Measurements from ENCODE around the gene MUC5AC.
"Not testable (repeated sequence)": the region's sequence is repeated elsewhere in the genome, so short reads cannot be mapped to it uniquely, and the experiment has no call there.

MUC5AC gene, protein sequence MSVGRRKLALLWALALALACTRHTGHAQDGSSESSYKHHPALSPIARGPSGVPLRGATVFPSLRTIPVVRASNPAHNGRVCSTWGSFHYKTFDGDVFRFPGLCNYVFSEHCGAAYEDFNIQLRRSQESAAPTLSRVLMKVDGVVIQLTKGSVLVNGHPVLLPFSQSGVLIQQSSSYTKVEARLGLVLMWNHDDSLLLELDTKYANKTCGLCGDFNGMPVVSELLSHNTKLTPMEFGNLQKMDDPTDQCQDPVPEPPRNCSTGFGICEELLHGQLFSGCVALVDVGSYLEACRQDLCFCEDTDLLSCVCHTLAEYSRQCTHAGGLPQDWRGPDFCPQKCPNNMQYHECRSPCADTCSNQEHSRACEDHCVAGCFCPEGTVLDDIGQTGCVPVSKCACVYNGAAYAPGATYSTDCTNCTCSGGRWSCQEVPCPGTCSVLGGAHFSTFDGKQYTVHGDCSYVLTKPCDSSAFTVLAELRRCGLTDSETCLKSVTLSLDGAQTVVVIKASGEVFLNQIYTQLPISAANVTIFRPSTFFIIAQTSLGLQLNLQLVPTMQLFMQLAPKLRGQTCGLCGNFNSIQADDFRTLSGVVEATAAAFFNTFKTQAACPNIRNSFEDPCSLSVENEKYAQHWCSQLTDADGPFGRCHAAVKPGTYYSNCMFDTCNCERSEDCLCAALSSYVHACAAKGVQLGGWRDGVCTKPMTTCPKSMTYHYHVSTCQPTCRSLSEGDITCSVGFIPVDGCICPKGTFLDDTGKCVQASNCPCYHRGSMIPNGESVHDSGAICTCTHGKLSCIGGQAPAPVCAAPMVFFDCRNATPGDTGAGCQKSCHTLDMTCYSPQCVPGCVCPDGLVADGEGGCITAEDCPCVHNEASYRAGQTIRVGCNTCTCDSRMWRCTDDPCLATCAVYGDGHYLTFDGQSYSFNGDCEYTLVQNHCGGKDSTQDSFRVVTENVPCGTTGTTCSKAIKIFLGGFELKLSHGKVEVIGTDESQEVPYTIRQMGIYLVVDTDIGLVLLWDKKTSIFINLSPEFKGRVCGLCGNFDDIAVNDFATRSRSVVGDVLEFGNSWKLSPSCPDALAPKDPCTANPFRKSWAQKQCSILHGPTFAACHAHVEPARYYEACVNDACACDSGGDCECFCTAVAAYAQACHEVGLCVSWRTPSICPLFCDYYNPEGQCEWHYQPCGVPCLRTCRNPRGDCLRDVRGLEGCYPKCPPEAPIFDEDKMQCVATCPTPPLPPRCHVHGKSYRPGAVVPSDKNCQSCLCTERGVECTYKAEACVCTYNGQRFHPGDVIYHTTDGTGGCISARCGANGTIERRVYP (N-terminal part only)

DNA sequence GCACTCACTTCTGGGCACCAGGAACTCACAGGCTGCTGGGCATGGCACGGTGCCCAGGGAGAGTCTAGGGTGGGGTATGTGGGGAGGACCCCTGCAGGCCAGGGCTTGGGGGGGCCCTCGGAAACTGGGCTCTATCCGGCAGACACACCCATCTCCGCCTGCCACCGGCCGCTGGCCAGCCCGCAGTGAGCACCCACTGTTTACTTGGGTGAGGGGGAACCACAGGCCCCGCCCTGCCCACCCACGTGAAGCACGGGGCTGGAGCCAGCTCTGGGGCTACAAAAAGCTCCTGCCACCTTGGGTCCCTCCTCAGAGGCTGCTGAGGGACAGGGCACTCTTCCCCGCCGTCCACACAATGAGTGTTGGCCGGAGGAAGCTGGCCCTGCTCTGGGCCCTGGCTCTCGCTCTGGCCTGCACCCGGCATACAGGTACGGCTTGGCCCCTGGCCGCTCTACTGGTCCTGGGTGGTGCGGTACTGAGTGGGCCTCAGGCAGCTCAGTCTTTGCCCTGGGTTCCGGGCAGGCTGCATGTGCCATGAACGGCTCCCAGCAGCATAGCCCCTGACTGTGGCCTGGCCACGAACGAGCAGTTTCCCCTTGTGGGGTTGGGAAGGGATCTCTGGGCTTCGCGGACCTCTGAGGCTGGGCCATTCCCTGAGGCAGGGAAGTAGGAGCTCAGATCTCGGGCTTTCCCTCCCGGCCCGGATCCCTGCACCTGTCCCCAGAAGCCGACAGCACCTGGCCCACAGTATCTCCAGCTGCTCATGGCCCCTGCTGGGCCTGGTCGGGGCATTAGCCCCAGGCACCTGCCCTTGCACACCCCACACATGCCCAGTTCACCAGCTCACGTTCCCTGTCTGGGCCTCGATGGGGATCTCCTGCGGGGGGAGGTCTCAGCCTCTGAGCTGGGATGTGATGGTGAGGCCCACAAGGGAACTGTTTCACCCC lies at the start of gene MUC5AC:
Gene MUC5AC, plus strand, starts transcription at position 309 of the 947 bp plus-strand sequence. Its CDS starts 47 bp downstream, at position 356.
- no peak within 1 kb of the TSS for H3K4me3 ChIP-seq (ENCODE audit: low read depth, low read length)

DNA sequence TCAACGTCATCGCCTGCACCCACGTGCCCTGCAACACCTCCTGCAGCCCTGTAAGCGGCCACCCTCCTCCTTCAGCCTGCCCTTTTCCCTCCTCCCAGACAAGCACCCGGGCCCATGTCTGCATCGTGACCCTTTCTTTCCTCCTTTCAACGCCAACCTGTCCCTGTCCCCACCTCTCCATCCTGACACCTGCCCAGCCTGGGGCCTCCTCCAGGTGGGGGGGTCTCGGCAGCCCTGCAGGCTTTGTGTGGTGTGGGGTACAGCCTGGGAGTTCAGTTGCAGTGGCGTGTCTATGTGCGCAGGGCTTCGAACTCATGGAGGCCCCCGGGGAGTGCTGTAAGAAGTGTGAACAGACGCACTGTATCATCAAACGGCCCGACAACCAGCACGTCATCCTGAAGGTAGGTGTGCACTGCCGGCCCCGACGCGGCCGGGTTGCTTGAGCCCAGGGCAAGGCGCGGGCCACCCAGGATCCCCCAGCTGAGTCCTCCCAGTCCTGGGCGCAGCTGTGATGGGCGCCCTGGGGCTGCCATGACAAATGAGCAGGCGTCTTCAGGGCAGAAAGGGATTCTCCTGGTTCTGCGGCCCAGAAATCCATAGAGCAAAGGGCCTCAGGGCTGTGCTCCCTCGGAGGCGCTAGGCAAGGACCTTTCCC lies 49.4 kb upstream of the MUC5AC start:
- H3K4me3 ChIP-seq (ENCODE audit: low read depth, low read length): no peak overlapping the region

DNA sequence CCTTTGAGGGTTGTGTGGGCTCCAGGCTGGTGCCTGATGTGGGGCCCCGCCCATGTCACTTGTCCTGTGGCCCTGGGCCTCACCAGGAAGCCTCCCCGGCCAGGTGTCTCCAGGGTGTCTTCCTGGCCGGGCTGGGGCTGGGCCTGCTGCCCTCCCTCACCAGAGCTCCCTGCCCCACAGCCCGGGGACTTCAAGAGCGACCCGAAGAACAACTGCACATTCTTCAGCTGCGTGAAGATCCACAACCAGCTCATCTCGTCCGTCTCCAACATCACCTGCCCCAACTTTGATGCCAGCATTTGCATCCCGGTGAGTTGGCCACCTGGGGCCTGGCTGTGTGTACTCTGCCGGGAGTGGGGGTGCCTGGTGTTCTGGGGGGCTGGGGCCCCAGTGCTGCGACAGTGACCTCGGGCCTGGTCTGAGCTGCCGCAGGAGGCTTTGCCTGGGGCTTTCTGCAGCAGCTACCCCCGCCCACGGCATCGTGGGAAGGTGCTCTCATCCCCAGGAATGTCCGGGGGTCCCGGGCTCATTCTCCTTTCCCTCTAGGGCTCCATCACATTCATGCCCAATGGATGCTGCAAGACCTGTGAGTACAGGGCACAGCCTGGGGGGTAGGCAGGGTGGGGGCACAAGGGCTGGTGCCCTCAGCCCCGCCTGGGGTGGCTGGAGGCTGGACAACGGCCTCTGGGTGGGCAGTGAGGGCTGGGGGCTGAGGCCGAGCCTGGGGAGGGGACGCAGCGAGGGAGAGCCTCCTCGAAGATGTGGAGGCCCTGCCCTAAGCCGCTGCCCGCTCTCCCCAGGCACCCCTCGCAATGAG lies 48.4 kb upstream of the MUC5AC start:
- no peak overlapping the region for H3K4me3 ChIP-seq (ENCODE audit: low read depth, low read length)

DNA sequence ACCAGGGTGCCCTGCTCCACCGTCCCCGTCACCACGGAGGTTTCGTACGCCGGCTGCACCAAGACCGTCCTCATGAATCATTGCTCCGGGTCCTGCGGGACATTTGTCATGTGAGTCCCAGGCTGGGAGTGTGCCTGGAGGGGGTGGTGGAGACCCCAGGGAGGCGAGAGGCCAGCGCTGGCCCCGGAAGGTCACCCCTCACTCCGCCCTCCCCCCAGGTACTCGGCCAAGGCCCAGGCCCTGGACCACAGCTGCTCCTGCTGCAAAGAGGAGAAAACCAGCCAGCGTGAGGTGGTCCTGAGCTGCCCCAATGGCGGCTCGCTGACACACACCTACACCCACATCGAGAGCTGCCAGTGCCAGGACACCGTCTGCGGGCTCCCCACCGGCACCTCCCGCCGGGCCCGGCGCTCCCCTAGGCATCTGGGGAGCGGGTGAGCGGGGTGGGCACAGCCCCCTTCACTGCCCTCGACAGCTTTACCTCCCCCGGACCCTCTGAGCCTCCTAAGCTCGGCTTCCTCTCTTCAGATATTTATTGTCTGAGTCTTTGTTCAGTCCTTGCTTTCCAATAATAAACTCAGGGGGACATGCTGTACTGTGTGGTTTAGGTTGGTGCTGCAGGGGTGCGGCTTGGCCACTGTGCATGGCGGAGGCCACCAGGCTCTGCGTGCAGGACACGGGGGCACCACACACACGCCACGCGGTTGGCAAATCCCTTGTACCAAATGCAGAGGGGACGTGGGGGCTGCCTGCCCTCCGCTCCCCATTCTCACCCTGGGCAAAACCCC lies 47.6 kb upstream of the MUC5AC start:
- H3K4me3 ChIP-seq (ENCODE audit: low read depth, low read length): no peak overlapping the region

DNA sequence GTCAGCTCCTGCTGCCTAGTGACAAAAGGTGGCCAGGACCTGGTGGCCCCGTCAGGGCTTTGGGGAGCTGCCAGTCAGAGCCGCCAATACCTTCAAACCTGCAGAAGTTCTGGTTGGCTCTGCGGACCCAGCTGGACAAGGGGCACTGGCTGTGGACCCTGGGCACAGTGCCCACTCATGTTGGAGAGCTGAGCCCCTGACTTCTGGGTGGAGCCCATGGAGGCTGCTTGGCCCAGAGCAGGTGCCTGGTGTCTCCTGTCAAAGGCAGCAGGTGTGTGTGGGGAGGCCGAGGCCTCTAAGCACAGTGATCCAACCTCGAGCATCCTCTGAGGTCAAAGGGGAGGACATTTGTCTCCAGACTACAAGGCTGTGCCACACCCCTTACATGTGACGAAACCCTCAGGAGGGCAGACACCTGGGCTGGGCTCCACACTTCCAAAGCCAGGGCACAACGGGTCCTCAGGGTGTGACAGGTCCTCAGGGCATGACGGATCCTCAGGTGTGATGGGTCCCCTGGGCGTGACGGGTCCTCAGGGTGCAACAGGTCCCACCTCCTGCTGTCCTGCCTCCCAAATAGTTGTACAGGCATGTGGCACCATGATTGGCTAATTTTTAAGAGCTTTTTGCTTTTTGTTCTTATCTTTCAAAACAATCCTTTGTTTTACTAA lies 46.1 kb upstream of the MUC5AC start:
- no peak overlapping the region for H3K4me3 ChIP-seq (ENCODE audit: low read depth, low read length)

DNA sequence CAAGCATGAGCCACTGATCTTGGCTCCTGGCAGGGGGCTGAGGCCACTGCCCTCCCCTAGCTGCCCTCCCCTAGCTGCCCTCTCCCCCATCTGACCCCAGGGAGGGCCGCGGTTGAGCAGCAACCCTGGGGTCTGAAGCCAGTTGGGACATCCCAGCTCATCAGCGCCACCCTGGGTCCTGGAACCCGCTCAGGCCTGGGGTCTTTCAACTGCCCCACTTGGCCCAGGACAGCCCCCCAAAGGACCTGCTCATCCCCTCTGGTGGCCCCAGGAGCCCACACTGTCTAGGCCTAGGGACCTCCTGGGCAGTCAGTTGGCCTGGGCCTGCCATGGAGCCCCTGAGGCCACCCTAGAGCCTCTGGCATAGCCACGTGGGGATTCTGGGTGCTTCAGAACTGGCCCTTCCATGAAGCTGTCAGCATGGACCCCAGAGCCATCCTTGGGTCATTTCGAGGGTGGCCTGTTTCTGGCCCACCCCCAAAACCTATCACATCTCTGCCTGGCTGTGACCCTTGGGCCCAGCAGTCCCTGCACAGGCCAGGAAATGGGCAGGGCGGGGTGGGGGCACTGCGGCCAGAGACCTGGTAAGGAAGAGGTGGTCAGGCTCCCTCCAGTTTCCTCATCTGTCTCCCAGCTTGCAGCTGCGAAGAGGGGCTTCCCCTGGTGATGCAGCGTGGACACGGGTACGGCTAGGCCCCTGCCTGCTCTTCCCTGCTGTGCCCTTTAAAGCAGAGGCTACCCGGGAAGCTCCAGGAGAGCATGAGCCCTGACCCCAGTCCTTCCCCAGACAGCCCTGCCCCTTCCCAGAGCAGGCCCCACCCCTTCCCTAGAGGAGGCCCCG lies 45.2 kb upstream of the MUC5AC start:
- no peak overlapping the region for H3K4me3 ChIP-seq (ENCODE audit: low read depth, low read length)

DNA sequence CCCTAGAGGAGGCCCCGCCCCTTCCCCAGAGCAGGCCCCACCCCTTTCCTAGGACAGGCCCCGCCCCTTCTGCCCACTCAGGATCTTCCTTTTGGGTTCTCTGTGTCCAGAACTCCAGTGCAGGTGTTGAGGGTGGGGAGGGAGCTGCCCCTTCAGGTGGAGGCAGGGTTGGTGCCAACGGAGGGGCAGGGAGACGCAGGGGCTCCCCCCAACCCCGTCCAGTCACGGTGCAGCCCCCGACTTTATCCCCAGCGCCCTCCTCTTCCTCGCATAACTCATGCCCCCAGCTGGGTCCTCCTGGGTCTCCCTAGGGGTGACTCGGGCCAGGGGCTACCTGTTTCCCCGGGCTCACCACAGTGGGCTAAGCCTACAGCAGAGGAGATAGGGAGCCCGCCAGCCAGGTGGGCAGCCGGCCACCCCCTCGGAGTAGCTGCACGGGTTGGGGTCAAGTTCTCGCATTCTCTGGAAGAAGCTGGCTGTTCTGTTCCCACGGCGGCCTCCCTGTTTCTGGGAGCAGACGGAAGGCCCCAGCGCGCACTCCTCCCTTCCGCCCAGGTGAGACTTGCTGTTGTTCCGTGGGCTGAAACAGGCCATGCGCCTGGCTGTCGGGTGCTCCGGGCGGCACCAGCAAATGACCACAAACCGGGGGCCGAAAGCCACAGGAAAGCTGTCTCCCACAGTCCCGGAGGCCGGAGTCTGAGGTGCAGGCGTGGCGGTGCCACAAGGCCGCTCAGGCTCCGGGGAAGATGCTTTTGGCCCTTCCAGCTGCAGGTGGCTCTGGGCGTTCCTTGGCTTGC lies 44.1 kb upstream of the MUC5AC start:
- no peak overlapping the region for H3K4me3 ChIP-seq (ENCODE audit: low read depth, low read length)

DNA sequence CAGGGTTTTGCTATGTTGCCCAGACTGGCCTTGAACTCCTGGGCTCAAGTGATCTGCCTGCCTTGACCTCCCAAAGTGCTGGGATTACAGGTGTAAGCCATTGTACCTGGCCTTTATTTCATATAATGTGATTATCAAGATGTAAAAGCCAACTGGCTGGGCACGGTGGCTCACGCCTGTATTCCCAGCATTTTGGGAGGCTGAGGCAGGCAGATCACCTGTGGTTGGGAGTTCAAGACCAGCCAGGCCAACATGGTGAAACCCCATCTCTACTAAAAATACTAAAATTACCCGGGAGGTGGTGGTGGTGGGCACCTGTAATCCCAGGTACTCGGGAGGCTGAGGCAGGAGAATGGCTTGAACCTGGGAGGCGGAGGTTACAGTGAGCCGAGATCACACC lies 42.5 kb upstream of the MUC5AC start:
- H3K4me3 ChIP-seq (ENCODE audit: low read depth, low read length): not testable (repeated sequence)

DNA sequence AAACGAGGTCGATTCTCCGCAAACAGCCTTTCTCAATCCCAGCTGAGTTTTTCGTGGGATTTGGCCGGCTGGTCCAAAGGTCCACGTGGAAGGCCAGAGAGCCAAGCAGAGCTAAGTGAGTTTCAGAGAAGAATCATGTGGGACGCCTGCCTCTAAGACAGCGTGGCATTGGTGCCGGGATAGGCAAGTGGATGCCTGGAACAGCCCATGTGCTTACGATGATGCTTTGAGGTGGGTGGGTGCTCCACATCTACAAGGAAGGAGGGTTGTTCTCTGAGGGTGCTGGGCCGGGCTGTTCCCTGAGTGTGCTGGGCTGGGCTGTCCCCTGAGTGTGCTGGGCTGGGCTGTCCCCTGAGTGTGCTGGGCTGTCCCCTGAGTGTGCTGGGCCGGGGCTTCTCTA lies 41.6 kb upstream of the MUC5AC start:
- H3K4me3 ChIP-seq (ENCODE audit: low read depth, low read length): no peak overlapping the region

DNA sequence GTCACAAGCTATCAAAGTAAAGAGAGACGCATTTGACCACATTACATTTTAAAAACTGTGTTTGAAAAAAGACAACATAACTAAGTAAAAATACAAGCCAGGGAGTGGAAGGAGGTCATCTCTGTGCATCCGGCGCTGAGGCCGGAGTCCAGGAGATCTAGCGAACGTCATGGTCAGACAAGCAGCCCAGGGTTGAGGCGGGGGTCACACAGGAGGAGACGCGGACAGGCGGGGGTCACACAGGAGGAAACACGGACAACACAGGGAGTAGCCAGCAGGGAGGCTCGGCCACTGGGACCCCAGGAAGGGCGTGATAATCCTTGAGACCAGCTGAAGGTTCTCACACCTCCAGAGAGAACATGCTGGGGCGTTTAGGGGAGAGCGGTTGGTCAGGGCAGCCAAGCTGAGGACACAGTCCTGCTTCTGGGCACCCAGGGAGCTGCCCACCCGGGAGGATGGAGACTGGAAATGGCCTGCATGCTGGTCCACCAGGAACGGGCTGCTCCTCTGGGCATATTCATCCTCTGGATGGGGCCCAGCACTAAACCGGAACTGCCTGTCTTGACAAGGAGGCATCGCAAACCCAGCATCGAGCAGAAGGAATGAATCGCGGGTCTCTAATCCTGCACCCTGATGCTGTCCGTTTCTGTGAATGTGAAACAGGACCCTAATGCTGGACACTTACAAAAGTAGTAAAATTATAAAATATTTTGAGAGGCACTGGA lies 40.9 kb upstream of the MUC5AC start:
- no peak overlapping the region for H3K4me3 ChIP-seq (ENCODE audit: low read depth, low read length)

DNA sequence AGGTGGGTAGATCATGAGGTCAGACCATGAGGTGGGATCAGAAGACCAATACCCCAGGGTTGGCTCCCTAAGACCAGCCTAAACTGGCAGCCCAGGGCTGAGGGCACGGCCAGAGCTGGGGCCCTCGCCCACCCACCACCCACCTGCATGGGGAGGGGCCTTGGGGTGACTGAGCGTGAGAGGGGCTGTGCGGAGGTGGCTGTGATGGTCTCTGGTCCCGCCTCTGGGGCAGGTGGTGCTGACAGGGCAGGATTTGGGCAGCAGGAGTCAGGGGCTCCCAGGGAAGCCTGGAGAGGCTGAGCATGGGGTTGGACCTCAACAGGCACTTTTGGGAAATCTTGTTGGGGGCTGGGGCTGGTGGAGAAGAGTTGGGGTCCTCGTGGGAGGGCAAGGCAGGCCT lies 39.8 kb upstream of the MUC5AC start:
- no peak overlapping the region for H3K4me3 ChIP-seq (ENCODE audit: low read depth, low read length)

DNA sequence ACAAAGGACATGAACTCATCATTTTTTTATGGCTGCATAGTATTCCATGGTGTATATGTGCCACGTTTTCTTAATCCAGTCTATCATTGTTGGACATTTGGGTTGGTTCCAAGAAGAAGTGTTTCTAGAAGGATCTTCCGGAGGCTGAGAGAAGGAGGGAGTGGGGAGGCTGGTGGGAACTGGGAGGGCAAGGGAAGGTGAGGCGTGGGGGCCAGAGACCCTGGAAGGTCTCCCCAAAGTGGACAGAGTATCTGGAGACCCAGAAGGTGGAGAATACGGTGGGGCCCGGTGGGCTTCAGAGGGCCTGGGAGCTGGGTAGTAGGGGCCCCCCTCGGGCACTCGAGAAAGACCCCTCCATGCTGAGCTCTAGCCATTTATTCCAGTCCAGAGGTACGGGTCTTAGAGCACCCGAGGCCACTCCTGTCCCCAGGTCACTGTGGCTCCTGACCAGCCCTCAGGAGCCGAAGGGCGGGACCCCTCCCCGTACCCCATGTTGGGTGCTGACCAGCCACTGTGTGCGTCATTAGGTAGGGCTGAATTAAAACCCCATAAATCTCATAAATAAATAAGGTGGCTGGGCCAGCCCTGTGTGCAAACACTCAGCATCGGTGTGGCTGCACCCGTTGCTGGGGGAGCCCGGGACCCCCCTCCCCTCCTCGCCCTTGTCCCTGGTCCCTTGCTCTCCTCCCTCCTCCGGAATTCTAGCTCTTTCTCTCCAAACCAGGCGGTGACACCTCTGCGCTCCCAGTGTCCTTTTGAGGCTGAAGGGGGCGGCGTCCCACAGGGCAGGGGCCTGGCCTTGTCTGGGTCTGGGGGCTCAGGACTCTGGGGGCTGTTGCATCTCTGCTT lies 38.8 kb upstream of the MUC5AC start:
- H3K4me3 ChIP-seq (ENCODE audit: low read depth, low read length): no peak overlapping the region

DNA sequence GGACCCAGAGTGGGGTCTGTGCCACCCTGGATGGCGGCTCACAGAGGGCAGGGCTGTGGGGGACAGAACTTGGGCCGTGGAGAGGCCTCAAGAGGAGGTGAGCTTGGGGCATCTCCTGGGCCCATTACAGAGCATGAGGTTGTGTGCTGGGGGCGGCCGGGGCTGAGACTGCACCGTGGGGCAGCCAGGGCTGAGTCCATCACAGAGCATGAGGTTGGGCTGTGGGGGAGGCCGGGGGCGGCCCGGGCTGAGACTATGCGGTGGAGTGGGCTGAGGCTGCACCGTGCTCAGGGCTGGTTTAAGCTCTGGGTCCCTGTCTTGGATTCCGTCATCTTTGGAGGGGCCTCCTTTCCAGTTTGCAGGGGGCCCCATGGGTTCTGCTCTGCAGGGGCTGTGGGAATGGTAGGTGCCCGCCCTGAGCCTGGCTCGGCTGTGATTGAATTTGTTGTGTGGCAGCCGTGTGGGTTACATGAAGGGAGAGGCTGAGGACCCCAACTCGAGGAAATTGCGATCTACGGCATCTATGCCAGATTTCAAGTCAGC lies 38.1 kb upstream of the MUC5AC start:
- no peak overlapping the region for H3K4me3 ChIP-seq (ENCODE audit: low read depth, low read length)
